Heart left ventricle (tissue), 16 donors: ENCODE data around the gene SCLY. TPM values are rescaled to one million over a fixed set of nuclear protein-coding genes. Genes with fewer than 3 reads are reported as not detected.

Source experiments
- ATAC-seq, 4 donors: fragments of 200-7000 bp; cut with Tn5 transposase; one replicate each; pipeline ENCODE4 v1.9.1; 2020 to 2022; ENCODE audit warnings: moderate library complexity in 4 of 4, mild to moderate bottlenecking in 3 of 4, moderate number of reproducible peaks in 1 of 4
- DNase-seq, 5 donors: peaks; one replicate each; pipeline ENCODE4 v3.0.0-alpha.2; 2020
- H3K27ac ChIP-seq, 12 donors: fragments of 200-600 bp; sonication (generic) in 4 of 12; one replicate each; pipeline versions ENCODE4 v1.5.0 to v1.8.0; 2016 to 2022; ENCODE audit warnings: mild to moderate bottlenecking in 2 of 12
- H3K27me3 ChIP-seq, 9 donors: fragments of 200-600 bp; sonication (generic) in 2 of 9; one replicate each; pipeline versions ENCODE4 v1.5.1 to v1.8.0; 2016 to 2022; ENCODE audit warnings: mild to moderate bottlenecking in 3 of 9
- H3K36me3 ChIP-seq, 9 donors: fragments of 200-600 bp; sonication (generic) in 2 of 9; one replicate each; pipeline versions ENCODE4 v1.5.0 to v1.8.0; 2018 to 2022; ENCODE audit warnings: mild to moderate bottlenecking in 2 of 9
- H3K4me1 ChIP-seq, 12 donors: fragments of 200-600 bp; sonication (generic) in 4 of 12; one replicate each; pipeline versions ENCODE4 v1.5.0 to v1.8.0; 2016 to 2022; ENCODE audit warnings: mild to moderate bottlenecking in 3 of 12
- H3K4me3 ChIP-seq, 12 donors: fragments of 200-600 bp; sonication (generic) in 4 of 12; one replicate each; pipeline versions ENCODE4 v1.5.0 to v1.8.0; 2017 to 2022; ENCODE audit warnings: mild to moderate bottlenecking in 9 of 12, moderate library complexity in 4 of 12
- H3K9me3 ChIP-seq, 12 donors: fragments of 200-600 bp; sonication (generic) in 4 of 12; one replicate each; pipeline versions ENCODE4 v1.5.0 to v1.8.0; 2016 to 2022; ENCODE audit warnings: mild to moderate bottlenecking in 1 of 12
- CTCF ChIP-seq, 12 donors: fragments of 200-600 bp; sonication (generic) in 4 of 12; IDR thresholded peaks; one replicate each; pipeline versions ENCODE4 v1.5.0 to v1.8.0; 2018 to 2022; ENCODE audit warnings: antibody characterized with exemption in 12 of 12, mild to moderate bottlenecking in 5 of 12
- POLR2A ChIP-seq, 2 donors: fragments of 450-650 bp; IDR thresholded peaks; one replicate each; pipeline ENCODE4 v1.6.1; 2017; ENCODE audit warnings: antibody characterized with exemption in 2 of 2, mild to moderate bottlenecking in 2 of 2, moderate library complexity in 2 of 2
- WGBS, 4 donors: extraction: QIAGEN DNeasy Blood & Tissue Kit in 2 of 4; methylation state at CpG; one replicate each; pipeline versions ENCODE4 v1.1.5 to v1.1.7; 2013 to 2018; 5-methylcytosine and 5-hydroxymethylcytosine counted together
- intact Hi-C, 10 donors: fragments of 100-400 bp; cut with DNase I; formaldehyde crosslinking; loops; one replicate each; pipeline versions ENCODE4 v1.11.1 to v1.14.2; 2022
- polyA plus RNA-seq, 2 donors: library from polyadenylated mRNA; stranded (reverse); fragments of 200-250 nt; gene quantifications; one replicate each; pipeline ENCODE4 v1.2.3, GENCODE V29; 2013
- total RNA-seq, 9 donors: library from RNA; depleted of rRNA in 2 of 9; stranded (reverse); fragments of >200 nt in 2 of 9; fragmentation: NEBNext Ultra II Directional in 3 of 9; extraction: Animal tissue kit (Norgen Biotek cat#: 25700) in 3 of 9; gene quantifications; one replicate each; pipeline versions ENCODE4 v1.1.0 to v1.2.4, GENCODE V29; 2016 to 2023
- donor health status: ischemic (EF 13 %, LVEDD 7.1; RV severe dilation, severe dysfunction).
- donor health status: healthy with polysubstance abuse.
- donor health status: DM: no; HTN: yes; CAD: no.
- donor health status: DM: no; HTN: no; CAD: no.
- donor health status: ischemic (EF 25% LVEDD 6.9; RV normal size, moderate dysfunction).
- donor health status: ischemic (EF 25% LVEDD 5.7; RV mildly dilated, moderate dysfunction).
- donor health status: healthy.
- donor health status: DM: yes; HTN: yes; CAD: no.
- donor health status: ischemic (EF 35%, LVEDD 5.7; RV mildly dilated, moderate dysfunction).
- donor health status: nonischemic (EF 11% LVEDD 7.7; RV severe dilation, severe dysfunction).
- donor health status: DM: yes; HTN: yes; CAD: no.
- donor health status: PGD.
- donor health status: ischemic (EF 29% LVEDD 5.4; RV normal size, mild dysfunction).
- donor health status: nonischemic (EF 23%, LVEDD 6.1; RV moderate dilation, normal function).

SCLY gene
- total and polyA plus RNA-seq, 11 donors = 6.9 to 21.2 (median 10.6) TPM

DNA sequence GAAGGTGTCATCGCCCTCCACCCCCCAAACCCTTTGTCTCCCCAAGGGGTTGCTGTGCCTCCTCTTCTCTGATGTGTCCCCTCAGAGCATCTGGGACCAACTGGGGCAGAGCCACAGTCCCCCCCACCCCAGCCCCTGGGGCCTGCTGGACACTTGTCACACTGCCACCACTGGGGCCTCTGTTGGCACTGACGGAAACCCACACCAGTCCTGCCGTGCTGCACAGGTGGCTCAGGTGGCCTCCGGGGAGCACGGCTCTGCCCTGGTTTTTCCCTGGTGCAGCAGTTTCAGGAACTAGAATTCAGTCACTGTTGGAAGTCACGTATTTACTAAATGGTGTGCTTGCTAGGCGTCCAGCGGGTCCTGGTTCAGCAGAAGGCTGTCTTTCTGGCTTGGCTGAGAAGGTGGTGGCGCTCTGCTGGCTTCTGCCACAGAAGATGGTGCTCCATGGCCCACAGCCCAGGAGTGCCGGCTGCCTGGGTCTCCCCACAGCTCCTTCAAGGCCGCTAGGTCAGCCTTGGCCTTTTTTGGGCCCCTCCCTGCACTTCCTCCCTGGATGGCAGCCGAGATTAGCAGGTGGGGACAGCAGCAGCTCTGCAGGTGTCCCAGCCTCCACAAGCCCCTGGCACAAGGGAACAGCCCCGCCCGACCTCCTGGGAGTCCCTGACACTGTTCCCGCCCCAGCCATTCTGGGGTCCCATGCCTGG is 59.1 kb downstream of the SCLY start:
- WGBS, 4 donors = 68 to 71% (median 70%) methylated on average over 14 to 15 of the region's 15 CpGs
- H3K4me1 ChIP-seq = peaks cover 0 to 9% (median 0%) of the 10 kb centered on the region in 12 donors
- peaks cover 0 to 28% (median 0%) of the 10 kb centered on the region in 9 donors for H3K27me3 ChIP-seq

GRCh38 chr2:238120463-238121298 is 59.9 kb downstream of the SCLY start:
- 28 to 47% (median 37%) methylated on average over 20 to 30 of the region's 30 CpGs for WGBS, 4 donors
- H3K27me3 ChIP-seq = peaks cover 0 to 20% (median 0%) of the 10 kb centered on the region in 9 donors
- no peaks in the 10 kb centered on the region for H3K36me3 ChIP-seq
- no peak overlapping the region for H3K27ac ChIP-seq
- peak in 2 of 5 donors; percentile 38 to 51 for DNase-seq
- intact Hi-C loops = no loop called here
- TF ChIP-seq CTCF (IDR thresholded peaks at IDR 0.05) (peak in 8 of 12 donors; percentile 4 to 32 (median 15)), POLR2A (IDR thresholded peaks at IDR 0.05) (no peak)
- ATAC-seq = peak in 3 of 4 donors; percentile 39 to 62 (median 51)
- no peak overlapping the region for H3K4me3 ChIP-seq
- H3K9me3 ChIP-seq = no peaks in the 10 kb centered on the region
- H3K4me1 ChIP-seq = peaks cover 0 to 9% (median 0%) of the 10 kb centered on the region in 12 donors

More for the DNA sequence above, 59.1 kb downstream of the SCLY start:
- intact Hi-C loops = no loop called here
- TF ChIP-seq CTCF (IDR thresholded peaks at IDR 0.05) = no peak
- TF ChIP-seq POLR2A (IDR thresholded peaks at IDR 0.05) = no peak
- ATAC-seq (peak in 1 of 4 donors; percentile 11), DNase-seq (peak in 2 of 5 donors; percentile 13 to 54)
- Histone ChIP-seq H3K9me3 (no peaks in the 10 kb centered on the region), H3K36me3 (no peaks in the 10 kb centered on the region), H3K4me3 (no peak overlapping the region), H3K27ac (no peak overlapping the region)

DNA sequence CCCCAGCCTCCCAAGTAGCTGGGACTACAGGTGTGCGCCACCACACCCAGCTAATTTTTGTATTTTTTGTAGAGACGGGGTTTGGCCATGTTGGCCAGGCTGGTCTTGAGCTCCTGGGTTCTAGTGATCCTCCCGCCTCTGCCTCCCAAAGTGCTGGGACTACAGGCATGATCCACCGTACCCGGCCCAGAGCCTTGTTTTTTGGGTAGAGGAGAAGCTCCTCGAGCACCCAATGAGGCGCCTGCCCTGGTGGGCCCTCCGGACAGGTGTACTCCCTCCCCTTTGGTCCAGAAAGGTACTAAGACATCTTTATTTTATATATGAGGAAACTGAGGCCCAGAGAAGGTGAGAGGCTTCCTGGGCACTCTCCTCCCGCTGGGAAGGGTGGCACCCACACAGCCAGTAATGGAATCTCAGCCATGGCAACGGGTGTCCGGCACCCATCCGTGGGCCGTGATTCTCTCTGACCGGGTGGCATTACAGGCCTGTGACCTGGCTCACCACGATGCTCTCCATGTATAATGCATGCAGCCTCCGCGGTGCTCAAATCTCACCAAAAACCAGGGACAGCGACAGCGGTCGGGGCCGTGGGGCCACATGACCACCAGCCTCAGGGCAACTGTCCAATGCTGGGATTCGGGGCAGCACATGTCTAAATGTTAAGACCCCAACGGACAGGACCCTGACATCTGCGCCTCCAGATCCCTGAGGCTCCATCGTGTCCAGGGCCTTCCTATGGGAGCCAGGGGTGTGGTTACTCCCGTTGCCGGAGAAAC is 60.9 kb downstream of the SCLY start:
- H3K27ac ChIP-seq = no peak overlapping the region
- WGBS, 4 donors = 87 to 90% (median 88%) methylated on average over 23 to 27 of the region's 27 CpGs
- DNase-seq = peak in 2 of 5 donors; percentile 16 to 59
- no peak overlapping the region for H3K4me3 ChIP-seq
- H3K4me1 ChIP-seq = peaks cover 0 to 9% (median 0%) of the 10 kb centered on the region in 12 donors
- intact Hi-C loops = no loop called here
- no peak for TF ChIP-seq CTCF (IDR thresholded peaks at IDR 0.05)
- no peak for TF ChIP-seq POLR2A (IDR thresholded peaks at IDR 0.05)
- no peaks in the 10 kb centered on the region for H3K36me3 ChIP-seq
- no peak for ATAC-seq
- no peaks in the 10 kb centered on the region for H3K9me3 ChIP-seq
- peaks cover 0 to 11% (median 0%) of the 10 kb centered on the region in 9 donors for H3K27me3 ChIP-seq
